WTC11 (cell line): ENCODE data around the gene AGPAT3. TPM values are rescaled to one million over a fixed set of nuclear protein-coding genes. Genes with fewer than 3 reads are reported as not detected.

Experiments used
- ETV6 ChIP-seq: sonication (generic); formaldehyde crosslinking; IDR thresholded peaks from 2 replicates; pipeline ENCODE4 v1.8.1; 2022; ENCODE audit warnings: mild to moderate bottlenecking, missing genetic modification reagents
- FOXJ3 ChIP-seq: sonication (generic); formaldehyde crosslinking; IDR thresholded peaks from 2 replicates; pipeline ENCODE4 v1.9.0; 2021; ENCODE audit warnings: missing genetic modification reagents, mild to moderate bottlenecking, borderline replicate concordance
- FOXK1 ChIP-seq: sonication (generic); formaldehyde crosslinking; IDR thresholded peaks from 2 replicates; pipeline ENCODE4 v1.8.0; 2022; ENCODE audit warnings: mild to moderate bottlenecking, moderate library complexity, missing genetic modification reagents
- GABPB1 ChIP-seq: sonication (generic); formaldehyde crosslinking; IDR thresholded peaks from 2 replicates; pipeline ENCODE4 v1.8.1; 2023; ENCODE audit warnings: mild to moderate bottlenecking, missing genetic modification reagents
- GTF2I ChIP-seq: fragments of 250-450 bp; sonication (Bioruptor Pico); conservative IDR thresholded peaks from 2 replicates; pipeline ENCODE4 v1.4.0; 2021; ENCODE audit warnings: mild to moderate bottlenecking
- IRF2 ChIP-seq: sonication (generic); formaldehyde crosslinking; IDR thresholded peaks from 2 replicates; pipeline ENCODE4 v1.8.0; 2022; ENCODE audit warnings: low read depth, missing genetic modification reagents, borderline replicate concordance
- JAZF1 ChIP-seq: fragments of 250-450 bp; sonication (Bioruptor Pico); IDR thresholded peaks from 2 replicates; pipeline ENCODE4 v1.9.0; 2021; ENCODE audit warnings: moderate library complexity, mild to moderate bottlenecking, inconsistent platforms
- MYBL2 ChIP-seq: sonication (generic); formaldehyde crosslinking; IDR thresholded peaks from 2 replicates; pipeline ENCODE4 v1.8.1; 2023; ENCODE audit warnings: mild to moderate bottlenecking, moderate library complexity, missing genetic modification reagents
- NFATC4 ChIP-seq: fragments of 250-450 bp; sonication (Bioruptor Pico); IDR thresholded peaks from 2 replicates; pipeline ENCODE4 v1.9.0; 2021; ENCODE audit warnings: mild to moderate bottlenecking
- RORB ChIP-seq: fragments of 250-450 bp; sonication (Bioruptor Pico); IDR thresholded peaks from 2 replicates; pipeline ENCODE4 v1.9.0; 2021; ENCODE audit warnings: mild to moderate bottlenecking
- SP1 ChIP-seq: sonication (generic); formaldehyde crosslinking; conservative IDR thresholded peaks from 2 replicates; pipeline ENCODE4 v1.8.1; 2022; ENCODE audit warnings: missing genetic modification reagents
- TEAD1 ChIP-seq: sonication (generic); formaldehyde crosslinking; IDR thresholded peaks from 2 replicates; pipeline ENCODE4 v1.8.0; 2022; ENCODE audit warnings: mild to moderate bottlenecking, missing genetic modification reagents
- TEAD4 ChIP-seq: sonication (generic); formaldehyde crosslinking; IDR thresholded peaks from 2 replicates; pipeline ENCODE4 v1.8.0; 2022; ENCODE audit warnings: mild to moderate bottlenecking, missing genetic modification reagents
- TP53 ChIP-seq: sonication (generic); formaldehyde crosslinking; IDR thresholded peaks from 2 replicates; pipeline ENCODE4 v1.8.1; 2023; ENCODE audit warnings: mild to moderate bottlenecking, missing genetic modification reagents
- ZBTB21 ChIP-seq: sonication (generic); formaldehyde crosslinking; IDR thresholded peaks from 2 replicates; pipeline ENCODE4 v1.8.1; 2023; ENCODE audit warnings: mild to moderate bottlenecking, missing genetic modification reagents, borderline replicate concordance
- ZNF219 ChIP-seq: sonication (generic); formaldehyde crosslinking; IDR thresholded peaks from 2 replicates; pipeline ENCODE4 v1.8.0; 2023; ENCODE audit warnings: missing genetic modification reagents, mild to moderate bottlenecking, borderline replicate concordance
- ZNF232 ChIP-seq: sonication (generic); formaldehyde crosslinking; IDR thresholded peaks from 2 replicates; pipeline ENCODE4 v1.8.0; 2022; ENCODE audit warnings: mild to moderate bottlenecking, missing genetic modification reagents
- ZNF416 ChIP-seq: fragments of 250-450 bp; sonication (Bioruptor Pico); IDR thresholded peaks from 2 replicates; pipeline ENCODE4 v1.9.0; 2021; ENCODE audit warnings: mild to moderate bottlenecking, inconsistent platforms
- ZNF423 ChIP-seq: fragments of 250-450 bp; sonication (Bioruptor Pico); IDR thresholded peaks from 2 replicates; pipeline ENCODE4 v2.1.2; 2022; ENCODE audit warnings: mild to moderate bottlenecking, moderate library complexity
- ZNF671 ChIP-seq: fragments of 250-450 bp; sonication (Bioruptor Pico); IDR thresholded peaks from 2 replicates; pipeline ENCODE4 v1.8.0; 2021; ENCODE audit warnings: mild to moderate bottlenecking
- total RNA-seq: library from RNA; stranded (reverse); gene quantifications from 3 replicates; pipeline ENCODE4 v1.2.3, GENCODE V29; 2021
- TF ChIP-seq, protein P1 (sequence below): sonication (generic); formaldehyde crosslinking; IDR thresholded peaks from 2 replicates; pipeline ENCODE4 v1.8.0; 2022; ENCODE audit warnings: mild to moderate bottlenecking, missing genetic modification reagents
- TF ChIP-seq, protein P2 (sequence below): sonication (generic); formaldehyde crosslinking; IDR thresholded peaks from 2 replicates; pipeline ENCODE4 v1.8.1; 2022; ENCODE audit warnings: low read depth, missing genetic modification reagents, borderline replicate concordance
- TF ChIP-seq, protein P3 (sequence below): sonication (generic); formaldehyde crosslinking; IDR thresholded peaks from 2 replicates; pipeline ENCODE4 v1.8.1; 2022; ENCODE audit warnings: mild to moderate bottlenecking, moderate library complexity, missing genetic modification reagents
- TF ChIP-seq, protein P4 (sequence below): sonication (generic); formaldehyde crosslinking; IDR thresholded peaks from 2 replicates; pipeline ENCODE4 v1.8.0; 2023; ENCODE audit warnings: missing genetic modification reagents
- TF ChIP-seq, protein P5 (sequence below): fragments of 200-600 bp; IDR thresholded peaks from 2 replicates; pipeline ENCODE4 v1.8.0; 2022; ENCODE audit warnings: antibody characterized with exemption
- TF ChIP-seq, protein P6 (sequence below): fragments of 250-450 bp; sonication (Bioruptor Pico); IDR thresholded peaks from 2 replicates; pipeline ENCODE4 v1.9.0; 2021; ENCODE audit warnings: moderate library complexity, mild to moderate bottlenecking, inconsistent platforms, borderline replicate concordance
- TF ChIP-seq, protein P7 (sequence below): sonication (generic); formaldehyde crosslinking; IDR thresholded peaks from 2 replicates; pipeline ENCODE4 v1.8.1; 2023; ENCODE audit warnings: mild to moderate bottlenecking, missing genetic modification reagents, moderate library complexity
- TF ChIP-seq, protein P8 (sequence below): sonication (generic); formaldehyde crosslinking; IDR thresholded peaks from 2 replicates; pipeline ENCODE4 v1.8.1; 2022; ENCODE audit warnings: low read depth, mild to moderate bottlenecking, moderate library complexity, missing genetic modification reagents, borderline replicate concordance
- TF ChIP-seq, protein P9 (sequence below): sonication (generic); formaldehyde crosslinking; IDR thresholded peaks from 2 replicates; pipeline ENCODE4 v1.8.0; 2023; ENCODE audit warnings: mild to moderate bottlenecking, missing genetic modification reagents

Gene AGPAT3
- total RNA-seq, 1 experiment from 2014 or later, result 5.6 TPM

DNA sequence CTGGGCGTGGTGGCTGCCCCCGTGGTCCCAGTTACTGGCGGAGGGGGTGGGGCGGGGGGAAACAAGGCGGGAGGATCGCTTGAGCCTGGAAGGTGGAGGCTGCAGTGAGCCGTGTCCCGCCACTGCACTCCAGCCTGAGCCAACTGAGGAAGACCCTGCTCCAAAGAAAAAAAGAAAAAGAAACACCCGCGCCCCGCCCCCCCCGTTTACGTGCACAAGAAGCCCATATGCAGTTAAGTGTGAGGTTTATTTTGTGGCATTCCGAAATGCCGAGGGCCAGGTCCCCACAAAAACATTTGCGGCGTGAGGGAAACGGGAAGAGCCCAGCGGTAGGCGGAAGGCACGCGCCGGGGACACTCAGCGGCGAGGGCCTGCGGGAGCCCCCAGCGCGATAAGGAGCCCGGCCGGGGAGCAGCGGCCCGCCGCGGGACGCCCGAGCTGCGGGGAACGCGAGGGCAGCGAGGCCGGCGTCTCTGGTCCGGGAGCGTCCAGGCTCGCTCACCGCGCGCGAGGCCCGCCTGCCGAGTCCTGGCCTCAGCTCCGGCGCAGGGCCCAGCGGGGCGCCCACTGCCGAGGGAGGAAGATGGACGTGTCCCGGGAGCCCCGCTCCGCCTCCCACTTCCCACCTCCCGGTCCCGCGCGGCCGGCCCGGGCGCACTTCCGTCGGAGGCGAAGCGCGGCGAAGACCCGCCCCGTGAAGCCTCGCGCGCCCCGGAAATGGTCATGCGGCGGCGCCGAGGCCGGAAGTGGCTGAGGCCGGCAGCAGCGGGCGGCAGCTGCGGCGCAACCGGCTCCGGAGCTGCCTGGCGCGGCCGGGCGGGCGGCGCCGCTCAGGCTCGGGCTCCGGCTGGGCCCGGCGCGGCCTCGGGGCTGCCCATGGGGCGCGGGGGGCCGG lies 146.8 kb downstream of the AGPAT3 start, which contains the start of gene TRAPPC10 (continued):
- TF ChIP-seq, protein P1, sequence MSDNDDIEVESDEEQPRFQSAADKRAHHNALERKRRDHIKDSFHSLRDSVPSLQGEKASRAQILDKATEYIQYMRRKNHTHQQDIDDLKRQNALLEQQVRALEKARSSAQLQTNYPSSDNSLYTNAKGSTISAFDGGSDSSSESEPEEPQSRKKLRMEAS (CRISPR knock-in tag), result peak; percentile 30; the same call in 1 of the 2 replicates
- TF ChIP-seq, protein P2, sequence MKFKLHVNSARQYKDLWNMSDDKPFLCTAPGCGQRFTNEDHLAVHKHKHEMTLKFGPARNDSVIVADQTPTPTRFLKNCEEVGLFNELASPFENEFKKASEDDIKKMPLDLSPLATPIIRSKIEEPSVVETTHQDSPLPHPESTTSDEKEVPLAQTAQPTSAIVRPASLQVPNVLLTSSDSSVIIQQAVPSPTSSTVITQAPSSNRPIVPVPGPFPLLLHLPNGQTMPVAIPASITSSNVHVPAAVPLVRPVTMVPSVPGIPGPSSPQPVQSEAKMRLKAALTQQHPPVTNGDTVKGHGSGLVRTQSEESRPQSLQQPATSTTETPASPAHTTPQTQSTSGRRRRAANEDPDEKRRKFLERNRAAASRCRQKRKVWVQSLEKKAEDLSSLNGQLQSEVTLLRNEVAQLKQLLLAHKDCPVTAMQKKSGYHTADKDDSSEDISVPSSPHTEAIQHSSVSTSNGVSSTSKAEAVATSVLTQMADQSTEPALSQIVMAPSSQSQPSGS (CRISPR knock-in tag), result no peak
- TF ChIP-seq SP1 (CRISPR knock-in tag), result no peak; the same call in 1 of the 2 replicates
- no peak for TF ChIP-seq IRF2 (CRISPR knock-in tag)
- TF ChIP-seq GTF2I (CRISPR knock-in tag), result no peak
- no peak for TF ChIP-seq NFATC4 (CRISPR knock-in tag)
- no peak; the same call in 1 of the 2 replicates for TF ChIP-seq GABPB1 (CRISPR knock-in tag)
- TF ChIP-seq, protein P3, sequence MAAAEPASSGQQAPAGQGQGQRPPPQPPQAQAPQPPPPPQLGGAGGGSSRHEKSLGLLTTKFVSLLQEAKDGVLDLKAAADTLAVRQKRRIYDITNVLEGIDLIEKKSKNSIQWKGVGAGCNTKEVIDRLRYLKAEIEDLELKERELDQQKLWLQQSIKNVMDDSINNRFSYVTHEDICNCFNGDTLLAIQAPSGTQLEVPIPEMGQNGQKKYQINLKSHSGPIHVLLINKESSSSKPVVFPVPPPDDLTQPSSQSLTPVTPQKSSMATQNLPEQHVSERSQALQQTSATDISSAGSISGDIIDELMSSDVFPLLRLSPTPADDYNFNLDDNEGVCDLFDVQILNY (CRISPR knock-in tag), result peak; percentile 14; the same call in 1 of the 2 replicates
- TF ChIP-seq, protein P4, sequence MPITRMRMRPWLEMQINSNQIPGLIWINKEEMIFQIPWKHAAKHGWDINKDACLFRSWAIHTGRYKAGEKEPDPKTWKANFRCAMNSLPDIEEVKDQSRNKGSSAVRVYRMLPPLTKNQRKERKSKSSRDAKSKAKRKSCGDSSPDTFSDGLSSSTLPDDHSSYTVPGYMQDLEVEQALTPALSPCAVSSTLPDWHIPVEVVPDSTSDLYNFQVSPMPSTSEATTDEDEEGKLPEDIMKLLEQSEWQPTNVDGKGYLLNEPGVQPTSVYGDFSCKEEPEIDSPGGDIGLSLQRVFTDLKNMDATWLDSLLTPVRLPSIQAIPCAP (CRISPR knock-in tag), result no peak
- TF ChIP-seq ZNF219 (CRISPR knock-in tag), result peak; percentile 42; the same call in 1 of the 2 replicates
- TF ChIP-seq, protein P5, sequence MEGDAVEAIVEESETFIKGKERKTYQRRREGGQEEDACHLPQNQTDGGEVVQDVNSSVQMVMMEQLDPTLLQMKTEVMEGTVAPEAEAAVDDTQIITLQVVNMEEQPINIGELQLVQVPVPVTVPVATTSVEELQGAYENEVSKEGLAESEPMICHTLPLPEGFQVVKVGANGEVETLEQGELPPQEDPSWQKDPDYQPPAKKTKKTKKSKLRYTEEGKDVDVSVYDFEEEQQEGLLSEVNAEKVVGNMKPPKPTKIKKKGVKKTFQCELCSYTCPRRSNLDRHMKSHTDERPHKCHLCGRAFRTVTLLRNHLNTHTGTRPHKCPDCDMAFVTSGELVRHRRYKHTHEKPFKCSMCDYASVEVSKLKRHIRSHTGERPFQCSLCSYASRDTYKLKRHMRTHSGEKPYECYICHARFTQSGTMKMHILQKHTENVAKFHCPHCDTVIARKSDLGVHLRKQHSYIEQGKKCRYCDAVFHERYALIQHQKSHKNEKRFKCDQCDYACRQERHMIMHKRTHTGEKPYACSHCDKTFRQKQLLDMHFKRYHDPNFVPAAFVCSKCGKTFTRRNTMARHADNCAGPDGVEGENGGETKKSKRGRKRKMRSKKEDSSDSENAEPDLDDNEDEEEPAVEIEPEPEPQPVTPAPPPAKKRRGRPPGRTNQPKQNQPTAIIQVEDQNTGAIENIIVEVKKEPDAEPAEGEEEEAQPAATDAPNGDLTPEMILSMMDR, result no peak
- TF ChIP-seq ZNF671, result no peak
- TF ChIP-seq, protein P6, sequence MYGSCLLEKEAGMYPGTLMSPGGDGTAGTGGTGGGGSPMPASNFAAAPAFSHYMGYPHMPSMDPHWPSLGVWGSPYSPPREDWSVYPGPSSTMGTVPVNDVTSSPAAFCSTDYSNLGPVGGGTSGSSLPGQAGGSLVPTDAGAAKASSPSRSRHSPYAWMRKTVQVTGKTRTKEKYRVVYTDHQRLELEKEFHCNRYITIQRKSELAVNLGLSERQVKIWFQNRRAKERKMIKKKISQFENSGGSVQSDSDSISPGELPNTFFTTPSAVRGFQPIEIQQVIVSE (CRISPR knock-in tag), result no peak
- TF ChIP-seq FOXK1 (CRISPR knock-in tag), result peak; percentile 46; the same call in 1 of the 2 replicates
- no peak for TF ChIP-seq TEAD4
- TF ChIP-seq, protein P7, sequence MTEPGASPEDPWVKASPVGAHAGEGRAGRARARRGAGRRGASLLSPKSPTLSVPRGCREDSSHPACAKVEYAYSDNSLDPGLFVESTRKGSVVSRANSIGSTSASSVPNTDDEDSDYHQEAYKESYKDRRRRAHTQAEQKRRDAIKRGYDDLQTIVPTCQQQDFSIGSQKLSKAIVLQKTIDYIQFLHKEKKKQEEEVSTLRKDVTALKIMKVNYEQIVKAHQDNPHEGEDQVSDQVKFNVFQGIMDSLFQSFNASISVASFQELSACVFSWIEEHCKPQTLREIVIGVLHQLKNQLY, result no peak
- TF ChIP-seq ZBTB21, result no peak
- no peak for TF ChIP-seq RORB (CRISPR knock-in tag)
- TF ChIP-seq FOXJ3 (CRISPR knock-in tag), result no peak
- TF ChIP-seq ETV6 (CRISPR knock-in tag), result peak; percentile 80
- TF ChIP-seq ZNF423 (CRISPR knock-in tag), result no peak; the same call in 1 of the 2 replicates
- no peak for TF ChIP-seq JAZF1
- TF ChIP-seq ZNF232 (CRISPR knock-in tag), result peak; percentile 16; the same call in 1 of the 2 replicates
- TF ChIP-seq, protein P8, sequence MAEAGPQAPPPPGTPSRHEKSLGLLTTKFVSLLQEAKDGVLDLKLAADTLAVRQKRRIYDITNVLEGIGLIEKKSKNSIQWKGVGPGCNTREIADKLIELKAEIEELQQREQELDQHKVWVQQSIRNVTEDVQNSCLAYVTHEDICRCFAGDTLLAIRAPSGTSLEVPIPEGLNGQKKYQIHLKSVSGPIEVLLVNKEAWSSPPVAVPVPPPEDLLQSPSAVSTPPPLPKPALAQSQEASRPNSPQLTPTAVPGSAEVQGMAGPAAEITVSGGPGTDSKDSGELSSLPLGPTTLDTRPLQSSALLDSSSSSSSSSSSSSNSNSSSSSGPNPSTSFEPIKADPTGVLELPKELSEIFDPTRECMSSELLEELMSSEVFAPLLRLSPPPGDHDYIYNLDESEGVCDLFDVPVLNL (CRISPR knock-in tag), result peak; percentile 58; the same call in 1 of the 2 replicates
- TF ChIP-seq TEAD1 (CRISPR knock-in tag), result no peak
- TF ChIP-seq MYBL2 (CRISPR knock-in tag), result 0 out of 2 replicates have a peak, but pooled peaks have one; percentile 38
- no peak for TF ChIP-seq ZNF416 (CRISPR knock-in tag)
- TF ChIP-seq, protein P9, sequence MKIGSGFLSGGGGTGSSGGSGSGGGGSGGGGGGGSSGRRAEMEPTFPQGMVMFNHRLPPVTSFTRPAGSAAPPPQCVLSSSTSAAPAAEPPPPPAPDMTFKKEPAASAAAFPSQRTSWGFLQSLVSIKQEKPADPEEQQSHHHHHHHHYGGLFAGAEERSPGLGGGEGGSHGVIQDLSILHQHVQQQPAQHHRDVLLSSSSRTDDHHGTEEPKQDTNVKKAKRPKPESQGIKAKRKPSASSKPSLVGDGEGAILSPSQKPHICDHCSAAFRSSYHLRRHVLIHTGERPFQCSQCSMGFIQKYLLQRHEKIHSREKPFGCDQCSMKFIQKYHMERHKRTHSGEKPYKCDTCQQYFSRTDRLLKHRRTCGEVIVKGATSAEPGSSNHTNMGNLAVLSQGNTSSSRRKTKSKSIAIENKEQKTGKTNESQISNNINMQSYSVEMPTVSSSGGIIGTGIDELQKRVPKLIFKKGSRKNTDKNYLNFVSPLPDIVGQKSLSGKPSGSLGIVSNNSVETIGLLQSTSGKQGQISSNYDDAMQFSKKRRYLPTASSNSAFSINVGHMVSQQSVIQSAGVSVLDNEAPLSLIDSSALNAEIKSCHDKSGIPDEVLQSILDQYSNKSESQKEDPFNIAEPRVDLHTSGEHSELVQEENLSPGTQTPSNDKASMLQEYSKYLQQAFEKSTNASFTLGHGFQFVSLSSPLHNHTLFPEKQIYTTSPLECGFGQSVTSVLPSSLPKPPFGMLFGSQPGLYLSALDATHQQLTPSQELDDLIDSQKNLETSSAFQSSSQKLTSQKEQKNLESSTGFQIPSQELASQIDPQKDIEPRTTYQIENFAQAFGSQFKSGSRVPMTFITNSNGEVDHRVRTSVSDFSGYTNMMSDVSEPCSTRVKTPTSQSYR, result no peak
- TF ChIP-seq TP53 (CRISPR knock-in tag), result no peak
